HG03520 (cell line): ENCODE results near the gene SLC25A45.

ENCODE experiments used
- ATAC-seq: cut with Tn5 transposase; IDR thresholded peaks from one replicate; pipeline ENCODE4 v1.9.1; 2021; ENCODE audit warnings: mild to moderate bottlenecking, moderate library complexity; ENCODE audit not compliant: unreplicated experiment

SLC25A45 gene

GRCh38 chr11:65389294-65389980 lies 7.0 kb upstream of the SLC25A45 start:
- no peak for ATAC-seq

GRCh38 chr11:65388731-65389130 lies 6.3 kb upstream of the SLC25A45 start:
- no peak for ATAC-seq

GRCh38 chr11:65386307-65387140 lies 4.1 kb upstream of the SLC25A45 start, which contains the start of gene FRMD8:
Gene FRMD8 (plus strand): TSS chr11:65386637. CDS start chr11:65387037, 400 bp downstream.
- peak; percentile 53 for ATAC-seq

- ATAC-seq = no peak
Observed at GRCh38 chr11:65384301-65384889, 1.9 kb upstream of the SLC25A45 start.

- no peak for ATAC-seq
Observed at GRCh38 chr11:65383778-65384177, 1.3 kb upstream of the SLC25A45 start.

GRCh38 chr11:65382804-65383368 lies 440 bp upstream of the SLC25A45 start:
- ATAC-seq = no peak

GRCh38 chr11:65381716-65382032 lies 772 bp downstream of the SLC25A45 start:
- no peak for ATAC-seq

- ATAC-seq = no peak
Observed at GRCh38 chr11:65380460-65381119, 1.9 kb downstream of the SLC25A45 start.

- ATAC-seq = no peak
Observed at GRCh38 chr11:65379698-65380459, 2.6 kb downstream of the SLC25A45 start.

- no peak for ATAC-seq
Observed at GRCh38 chr11:65378928-65379638, 3.4 kb downstream of the SLC25A45 start.

GRCh38 chr11:65378208-65378927 lies 4.1 kb downstream of the SLC25A45 start:
- ATAC-seq = no peak

- no peak for ATAC-seq
Observed at GRCh38 chr11:65377777-65378176, 4.7 kb downstream of the SLC25A45 start.

GRCh38 chr11:65377036-65377435 lies 5.4 kb downstream of the SLC25A45 start:
- ATAC-seq = no peak

GRCh38 chr11:65376138-65376713 lies 6.2 kb downstream of the SLC25A45 start:
- no peak for ATAC-seq

- ATAC-seq = no peak
Observed at GRCh38 chr11:65375012-65375411, 7.4 kb downstream of the SLC25A45 start.

GRCh38 chr11:65373839-65374580 lies 8.4 kb downstream of the SLC25A45 start:
- no peak for ATAC-seq

- no peak for ATAC-seq
Observed at GRCh38 chr11:65370659-65371049, 11.8 kb downstream of the SLC25A45 start.

- no peak for ATAC-seq
Observed at GRCh38 chr11:65366340-65366773, 16.1 kb downstream of the SLC25A45 start.
